Upper lobe of right lung (tissue), 1 donor: ENCODE results near the gene HDGFL3. TPM values are rescaled to one million over a fixed set of nuclear protein-coding genes. Genes with fewer than 3 reads are reported as not detected.
"Not testable (repeated sequence)": the region's sequence is repeated elsewhere in the genome, so short reads cannot be mapped to it uniquely, and the experiment has no call there.

Experiments used
- ATAC-seq: fragments of 200-7000 bp; cut with Tn5 transposase; one replicate; pipeline ENCODE4 v1.9.1; 2020; ENCODE audit warnings: mild to moderate bottlenecking, moderate library complexity
- DNase-seq: peaks from one replicate; pipeline ENCODE4 v3.0.0-alpha.2; 2020
- H3K27ac ChIP-seq: fragments of 200-600 bp; one replicate; pipeline ENCODE4 v1.8.0; 2022
- H3K27me3 ChIP-seq: fragments of 200-600 bp; one replicate; pipeline ENCODE4 v1.8.0; 2022; ENCODE audit warnings: mild to moderate bottlenecking
- H3K36me3 ChIP-seq: fragments of 200-600 bp; one replicate; pipeline ENCODE4 v1.8.0; 2022
- H3K4me1 ChIP-seq: fragments of 200-600 bp; one replicate; pipeline ENCODE4 v1.8.0; 2022
- H3K4me3 ChIP-seq: fragments of 200-600 bp; one replicate; pipeline ENCODE4 v1.8.0; 2022; ENCODE audit warnings: mild to moderate bottlenecking
- H3K9me3 ChIP-seq: fragments of 200-600 bp; one replicate; pipeline ENCODE4 v1.8.0; 2022
- CTCF ChIP-seq: fragments of 200-600 bp; IDR thresholded peaks from one replicate; pipeline ENCODE4 v1.8.0; 2022; ENCODE audit warnings: antibody characterized with exemption
- intact Hi-C: fragments of 100-400 bp; cut with DNase I; formaldehyde crosslinking; loops from one replicate; pipeline ENCODE4 v1.11.0; 2022
- total RNA-seq: library from RNA; stranded (reverse); fragmentation: NEBNext Ultra II Directional; extraction: Animal tissue kit (Norgen Biotek cat#: 25700); gene quantifications from one replicate; pipeline ENCODE4 v1.2.1, GENCODE V29; 2021
- donor health status: DM: no; HTN: yes; CAD: no; lungs with severe emphysema.

HDGFL3 gene
- total RNA-seq, 1 donor from 2014 or later = 40.3 TPM

- Histone ChIP-seq H3K27me3 (no peaks in the 10 kb centered on the region), H3K36me3 (peaks cover 20% of the 10 kb centered on the region), H3K27ac (no peak overlapping the region), H3K9me3 (no peaks in the 10 kb centered on the region), H3K4me3 (no peak overlapping the region), H3K4me1 (no peaks in the 10 kb centered on the region)
- ATAC-seq = no peak
- no peak for DNase-seq
- intact Hi-C loops = no loop called here
- no peak for TF ChIP-seq CTCF
Observed at GRCh38 chr15:83155942-83156341, 51.7 kb downstream of the HDGFL3 start.

DNA sequence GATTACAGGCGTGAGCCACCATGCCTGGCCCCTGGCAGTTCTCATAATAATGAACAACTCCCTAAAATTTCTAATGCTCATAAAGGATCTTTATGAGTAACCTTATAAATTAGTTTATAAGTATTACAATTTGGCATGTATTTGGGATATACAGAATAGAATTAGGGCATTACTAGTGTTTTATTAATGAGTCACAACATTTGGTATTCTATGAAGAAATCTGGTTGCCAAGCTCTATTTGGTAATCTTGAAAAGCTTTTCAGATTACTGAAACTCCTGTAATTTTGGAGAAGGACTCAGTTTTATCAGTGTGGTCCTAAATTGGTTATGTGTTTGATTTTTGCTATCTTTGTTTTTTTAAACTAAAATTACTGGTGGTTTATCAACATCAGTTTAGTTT, 54.3 kb downstream of the HDGFL3 start:
- ATAC-seq (no peak), DNase-seq (no peak)
- Histone ChIP-seq H3K9me3 (no peaks in the 10 kb centered on the region), H3K4me1 (no peaks in the 10 kb centered on the region), H3K4me3 (no peak overlapping the region), H3K27me3 (no peaks in the 10 kb centered on the region), H3K36me3 (peaks cover 40% of the 10 kb centered on the region), H3K27ac (no peak overlapping the region)
- intact Hi-C loops = no loop called here
- no peak for TF ChIP-seq CTCF

GRCh38 chr15:83144771-83145170, 62.9 kb downstream of the HDGFL3 start:
- intact Hi-C loops = no loop called here
- Histone ChIP-seq H3K9me3 (no peaks in the 10 kb centered on the region), H3K4me1 (no peaks in the 10 kb centered on the region), H3K27me3 (no peaks in the 10 kb centered on the region), H3K27ac (no peak overlapping the region), H3K4me3 (no peak overlapping the region), H3K36me3 (peaks cover 20% of the 10 kb centered on the region)
- TF ChIP-seq CTCF = no peak
- DNase-seq = no peak
- no peak for ATAC-seq

DNA sequence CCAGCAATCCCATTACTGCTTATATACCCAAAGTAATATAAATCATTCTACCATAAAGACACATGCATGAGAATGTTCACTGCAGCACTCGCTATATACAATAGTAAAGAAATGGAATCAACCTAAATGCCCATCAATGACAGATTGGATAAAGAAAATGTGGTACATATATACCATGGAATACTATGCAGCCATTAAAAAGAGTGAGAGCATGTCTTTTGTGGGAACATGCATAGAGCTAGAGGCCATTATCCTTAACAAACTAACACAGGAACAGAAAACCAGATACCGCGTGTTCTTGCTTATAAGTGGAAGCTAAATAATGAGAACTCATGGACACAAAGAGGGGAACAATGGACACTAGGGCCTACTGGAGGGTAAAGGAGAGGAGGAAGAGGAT, 65.5 kb downstream of the HDGFL3 start:
- intact Hi-C loops, H3K4me3 ChIP-seq, H3K4me1 ChIP-seq, H3K27me3 ChIP-seq, ATAC-seq, H3K27ac ChIP-seq, DNase-seq, H3K9me3 ChIP-seq: not testable (repeated sequence)
- H3K36me3 ChIP-seq = peaks cover 22% of the 10 kb centered on the region

DNA sequence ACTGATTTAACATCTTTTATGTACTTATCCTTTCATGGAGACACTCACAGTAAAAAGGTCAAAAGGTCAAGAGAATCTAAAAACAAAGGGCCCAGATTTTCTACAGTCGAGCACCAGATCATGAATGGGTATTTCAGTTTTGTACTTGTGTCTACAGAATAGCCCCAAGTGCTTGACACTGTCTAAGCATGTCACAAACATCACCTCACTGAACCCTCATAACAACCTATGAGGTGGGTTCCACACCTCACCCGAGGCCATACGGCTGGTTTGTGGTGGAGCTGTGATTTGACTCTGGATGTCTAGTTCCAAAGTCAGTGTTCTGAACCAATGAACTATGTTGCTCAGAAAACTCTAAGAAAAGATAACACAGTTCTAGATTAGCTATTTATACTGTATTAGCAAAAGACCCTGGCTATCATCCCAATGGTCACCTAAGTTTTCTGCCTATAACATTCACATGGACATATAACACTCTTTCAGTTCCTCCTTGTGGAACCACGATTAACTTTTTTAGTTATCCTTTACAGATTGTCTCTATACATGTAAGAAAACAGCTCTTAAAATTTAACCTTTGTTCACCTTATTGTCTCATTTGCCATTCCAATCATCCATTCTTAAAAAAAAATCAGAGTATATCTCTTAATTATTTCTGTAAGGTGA, 74.6 kb downstream of the HDGFL3 start:
- peaks cover 47% of the 10 kb centered on the region for H3K36me3 ChIP-seq
- TF ChIP-seq CTCF = no peak
- H3K4me1 ChIP-seq = no peaks in the 10 kb centered on the region
- H3K9me3 ChIP-seq = no peaks in the 10 kb centered on the region
- intact Hi-C loops = no loop called here
- H3K27me3 ChIP-seq = no peaks in the 10 kb centered on the region
- DNase-seq = no peak
- no peak overlapping the region for H3K4me3 ChIP-seq
- no peak overlapping the region for H3K27ac ChIP-seq
- no peak for ATAC-seq

DNA sequence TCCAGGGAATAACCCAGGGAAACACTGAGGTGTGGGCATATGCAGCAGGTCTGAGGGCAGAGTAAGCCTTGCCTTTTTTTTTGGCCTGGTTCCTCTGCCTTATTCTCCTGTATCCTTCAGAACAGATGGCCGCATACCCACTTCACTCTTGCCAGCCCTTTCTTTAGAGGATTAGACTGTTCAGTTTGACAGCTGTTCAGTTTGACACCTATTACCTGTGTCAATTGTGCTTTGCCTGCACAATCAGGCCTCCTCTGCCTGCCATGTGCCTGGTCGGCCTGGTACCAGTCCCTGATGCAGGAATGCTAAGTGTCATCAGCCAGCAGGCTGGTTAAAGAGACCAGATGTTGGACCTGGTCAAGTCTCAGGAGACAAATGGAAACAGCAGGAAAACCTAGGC, 77.8 kb downstream of the HDGFL3 start:
- Histone ChIP-seq H3K27ac (no peak overlapping the region), H3K9me3 (no peaks in the 10 kb centered on the region), H3K36me3 (peaks cover 40% of the 10 kb centered on the region), H3K4me1 (no peaks in the 10 kb centered on the region), H3K4me3 (no peak overlapping the region), H3K27me3 (no peaks in the 10 kb centered on the region)
- no peak for ATAC-seq
- intact Hi-C loops = no loop called here
- no peak for DNase-seq
- no peak for TF ChIP-seq CTCF
